Measurements from ENCODE around the gene MXI1.
"Not testable (repeated sequence)": the region's sequence is repeated elsewhere in the genome, so short reads cannot be mapped to it uniquely, and the experiment has no call there.

DNA sequence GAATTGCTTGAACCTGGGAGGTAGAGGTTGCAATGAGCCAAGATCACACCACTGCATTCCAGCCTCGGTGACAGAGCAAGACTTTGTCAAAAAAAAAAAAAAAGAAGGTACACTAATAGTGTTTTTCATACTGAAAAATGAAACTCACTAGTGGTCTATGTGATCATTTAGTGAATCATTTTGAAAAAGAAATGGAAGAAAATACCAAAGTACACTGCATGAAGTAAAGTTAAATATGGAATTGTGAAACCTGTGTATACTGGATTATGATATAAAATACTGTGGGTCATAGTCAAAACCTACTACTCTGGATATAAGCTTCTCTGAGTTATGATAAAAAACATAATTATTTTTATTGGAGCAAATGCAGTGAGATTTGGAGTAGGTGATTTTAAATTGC lies 42.1 kb downstream of the MXI1 start:
- TF ChIP-seq, protein P1, sequence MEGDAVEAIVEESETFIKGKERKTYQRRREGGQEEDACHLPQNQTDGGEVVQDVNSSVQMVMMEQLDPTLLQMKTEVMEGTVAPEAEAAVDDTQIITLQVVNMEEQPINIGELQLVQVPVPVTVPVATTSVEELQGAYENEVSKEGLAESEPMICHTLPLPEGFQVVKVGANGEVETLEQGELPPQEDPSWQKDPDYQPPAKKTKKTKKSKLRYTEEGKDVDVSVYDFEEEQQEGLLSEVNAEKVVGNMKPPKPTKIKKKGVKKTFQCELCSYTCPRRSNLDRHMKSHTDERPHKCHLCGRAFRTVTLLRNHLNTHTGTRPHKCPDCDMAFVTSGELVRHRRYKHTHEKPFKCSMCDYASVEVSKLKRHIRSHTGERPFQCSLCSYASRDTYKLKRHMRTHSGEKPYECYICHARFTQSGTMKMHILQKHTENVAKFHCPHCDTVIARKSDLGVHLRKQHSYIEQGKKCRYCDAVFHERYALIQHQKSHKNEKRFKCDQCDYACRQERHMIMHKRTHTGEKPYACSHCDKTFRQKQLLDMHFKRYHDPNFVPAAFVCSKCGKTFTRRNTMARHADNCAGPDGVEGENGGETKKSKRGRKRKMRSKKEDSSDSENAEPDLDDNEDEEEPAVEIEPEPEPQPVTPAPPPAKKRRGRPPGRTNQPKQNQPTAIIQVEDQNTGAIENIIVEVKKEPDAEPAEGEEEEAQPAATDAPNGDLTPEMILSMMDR (conservative IDR thresholded peaks at IDR 0.05; ENCODE audit: low read depth, low read length), result not testable (repeated sequence)
- not testable (repeated sequence) for TF ChIP-seq EZH2 (IDR thresholded peaks at IDR 0.05; ENCODE audit: borderline replicate concordance, low read depth, low read length, poor library complexity, severe bottlenecking)
